HepG2 (cell line): ENCODE measurements around the gene TMEM214. TPM values are rescaled to one million over a fixed set of nuclear protein-coding genes. Genes with fewer than 3 reads are reported as not detected.

Experiments
- CBX2 ChIP-seq, 2 experiments: fragments of 200-600 bp in 1 of 2; sonication (generic); formaldehyde crosslinking in 1 of 2; IDR thresholded peaks; 2 replicates each; pipeline versions ENCODE4 v1.7.0 to v1.8.1; 2018 to 2022; ENCODE audit warnings: low read depth in 2 of 2, low read length in 1 of 2, mild to moderate bottlenecking in 1 of 2, missing genetic modification reagents in 1 of 2
- HNRNPL ChIP-seq: fragments of 200-400 bp; formaldehyde crosslinking; IDR thresholded peaks from 2 replicates; pipeline ENCODE4 v1.6.1; 2017; ENCODE audit warnings: mild to moderate bottlenecking, low read depth, low read length
- MBNL3 ChIP-seq: fragments of 250-450 bp; sonication (Bioruptor Pico); conservative IDR thresholded peaks from 2 replicates; pipeline ENCODE4 v1.8.0; 2022; ENCODE audit warnings: mild to moderate bottlenecking, inconsistent platforms
- MZF1 ChIP-seq: sonication (generic); formaldehyde crosslinking; IDR thresholded peaks from 2 replicates; pipeline ENCODE4 v1.8.1; 2023; ENCODE audit warnings: mild to moderate bottlenecking, missing genetic modification reagents, borderline replicate concordance
- NFYB ChIP-seq: sonication (generic); formaldehyde crosslinking; IDR thresholded peaks from 2 replicates; pipeline ENCODE4 v1.4.0; 2020; ENCODE audit warnings: missing genetic modification reagents
- SNAI1 ChIP-seq: sonication (generic); formaldehyde crosslinking; IDR thresholded peaks from 2 replicates; pipeline ENCODE4 v1.5.0; 2020; ENCODE audit warnings: mild to moderate bottlenecking, missing genetic modification reagents, borderline replicate concordance
- ZBTB40 ChIP-seq, 2 experiments: fragments of 450-650 bp in 1 of 2; sonication (generic) in 1 of 2; formaldehyde crosslinking in 1 of 2; IDR thresholded peaks; 2 replicates each; pipeline versions ENCODE4 v1.6.1 to v1.8.0; 2016 to 2022; ENCODE audit warnings: antibody characterized with exemption in 1 of 2, mild to moderate bottlenecking in 1 of 2, missing genetic modification reagents in 1 of 2
- ZHX2 ChIP-seq, 2 experiments: sonication (generic) in 1 of 2; formaldehyde crosslinking in 1 of 2; IDR thresholded peaks; 2 replicates each; pipeline versions ENCODE4 v1.6.1 to v1.9.0; 2014 to 2022; ENCODE audit warnings: antibody characterized with exemption in 1 of 2, borderline replicate concordance in 1 of 2, inconsistent platforms in 1 of 2, low read depth in 1 of 2, missing genetic modification reagents in 1 of 2
- polyA plus RNA-seq, 8 experiments: library from polyadenylated mRNA; depleted of rRNA in 3 of 8; stranded (reverse) in 7 of 8; unstranded in 1 of 8; fragments of >200 nt; fragmentation: Illumina TruSeq in 4 of 8; extraction: Trizol in 4 of 8; gene quantifications; 2 replicates each; pipeline versions ENCODE4 v1.2.1 to v1.2.3, GENCODE V29; 2011 to 2016; ENCODE audit warnings: low read depth in 4 of 8, missing spikeins in 1 of 8, mixed read lengths in 1 of 8; ENCODE audit not compliant: insufficient read depth in 1 of 8
- total RNA-seq, 5 experiments: library from RNA; depleted of rRNA; stranded (reverse); fragments of >200 nt; fragmentation: Illumina TruSeq; extraction: Trizol; gene quantifications; 2 replicates each; pipeline ENCODE4 v1.2.3, GENCODE V29; 2016; ENCODE audit warnings: low read depth in 1 of 5

Gene TMEM214
- total and polyA plus RNA-seq, 2 of the 13 experiments (the other 11 are each of a cell fraction or from before 2014, with no cell fraction given): 58.3 to 132 TPM

- 0 out of 2 replicates have a peak, but pooled peaks have one; percentile 28 for TF ChIP-seq ZBTB40 (IDR thresholded peaks at IDR 0.05)
- peak; percentile 86 for TF ChIP-seq ZBTB40 (CRISPR knock-in tag; IDR thresholded peaks at IDR 0.05)
- no peak for TF ChIP-seq MZF1
- TF ChIP-seq HNRNPL: 0 out of 2 replicates have a peak, but pooled peaks have one; percentile 36
- TF ChIP-seq SNAI1: no peak
- TF ChIP-seq CBX2 (IDR thresholded peaks at IDR 0.05; ENCODE audit: low read depth, low read length): no peak
- peak; percentile 95; the same call in 1 of the 2 replicates for TF ChIP-seq CBX2 (CRISPR knock-in tag; IDR thresholded peaks at IDR 0.05; ENCODE audit: low read depth)
- peak; percentile 96 for TF ChIP-seq NFYB (CRISPR knock-in tag)
- TF ChIP-seq MBNL3: no peak
- peak; percentile 57; the same call in 1 of the 2 replicates for TF ChIP-seq ZHX2 (IDR thresholded peaks at IDR 0.05; ENCODE audit: low read depth)
- TF ChIP-seq ZHX2 (CRISPR knock-in tag; IDR thresholded peaks at IDR 0.05; ENCODE audit: borderline replicate concordance): no peak
These were observed 18.5 kb downstream of the TMEM214 start, which contains the start of gene AGBL5 (continued) for GRCh38 chr2:27050996-27051901.
